Left colon (tissue), 2 donors: ENCODE measurements around the gene VWF. TPM values are rescaled to one million over a fixed set of nuclear protein-coding genes. Genes with fewer than 3 reads are reported as not detected.
"Not testable (repeated sequence)": the region's sequence is repeated elsewhere in the genome, so short reads cannot be mapped to it uniquely, and the experiment has no call there.

Source experiments
- ATAC-seq: fragments of 200-7000 bp; cut with Tn5 transposase; one replicate; pipeline ENCODE4 v1.9.1; 2020; ENCODE audit warnings: mild to moderate bottlenecking, moderate library complexity
- DNase-seq, 2 donors: peaks; one replicate each; pipeline ENCODE4 v3.0.0-alpha.2; 2020
- intact Hi-C, 2 donors: fragments of 100-400 bp; cut with DNase I in 1 of 2; cut with micrococcal nuclease in 1 of 2; formaldehyde crosslinking; loops; one replicate each; pipeline versions ENCODE4 v1.11.2 to v1.14.0; 2022; cut with DNase I, micrococcal nuclease
- total RNA-seq, 2 donors: library from RNA; stranded (reverse); fragmentation: NEBNext Ultra II Directional; extraction: Animal tissue kit (Norgen Biotek cat#: 25700); gene quantifications; one replicate each; pipeline ENCODE4 v1.2.1, GENCODE V29; 2021
- donor health status: DM: no; HTN: no; CAD: no.
- donor health status: DM: yes; HTN: yes; CAD: no.

VWF gene
- total RNA-seq, 2 donors from 2014 or later = 42.8 to 48.5 TPM

DNA sequence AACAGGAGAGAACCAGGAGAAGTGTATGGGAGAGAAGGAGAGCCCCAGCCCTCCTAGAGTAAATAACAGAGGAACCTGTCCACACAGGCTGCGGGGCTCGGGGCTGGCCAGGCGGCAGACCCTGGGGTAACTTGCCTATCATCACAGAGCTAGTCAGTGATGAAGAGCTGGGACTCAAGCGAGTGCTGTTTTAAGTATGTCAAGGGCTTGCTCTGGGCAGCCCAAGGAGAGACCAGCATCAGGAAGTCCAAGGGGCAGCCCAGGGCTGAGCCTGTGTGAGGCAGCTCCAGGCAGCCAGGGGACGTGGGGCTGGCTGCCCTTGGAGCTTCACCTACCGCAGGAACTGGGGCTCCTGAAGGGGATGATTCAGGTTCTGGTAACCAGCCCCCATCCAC lies 10.0 kb downstream of the VWF start:
- DNase-seq (no peak), ATAC-seq (no peak)
- intact Hi-C loops = no loop called here

DNA sequence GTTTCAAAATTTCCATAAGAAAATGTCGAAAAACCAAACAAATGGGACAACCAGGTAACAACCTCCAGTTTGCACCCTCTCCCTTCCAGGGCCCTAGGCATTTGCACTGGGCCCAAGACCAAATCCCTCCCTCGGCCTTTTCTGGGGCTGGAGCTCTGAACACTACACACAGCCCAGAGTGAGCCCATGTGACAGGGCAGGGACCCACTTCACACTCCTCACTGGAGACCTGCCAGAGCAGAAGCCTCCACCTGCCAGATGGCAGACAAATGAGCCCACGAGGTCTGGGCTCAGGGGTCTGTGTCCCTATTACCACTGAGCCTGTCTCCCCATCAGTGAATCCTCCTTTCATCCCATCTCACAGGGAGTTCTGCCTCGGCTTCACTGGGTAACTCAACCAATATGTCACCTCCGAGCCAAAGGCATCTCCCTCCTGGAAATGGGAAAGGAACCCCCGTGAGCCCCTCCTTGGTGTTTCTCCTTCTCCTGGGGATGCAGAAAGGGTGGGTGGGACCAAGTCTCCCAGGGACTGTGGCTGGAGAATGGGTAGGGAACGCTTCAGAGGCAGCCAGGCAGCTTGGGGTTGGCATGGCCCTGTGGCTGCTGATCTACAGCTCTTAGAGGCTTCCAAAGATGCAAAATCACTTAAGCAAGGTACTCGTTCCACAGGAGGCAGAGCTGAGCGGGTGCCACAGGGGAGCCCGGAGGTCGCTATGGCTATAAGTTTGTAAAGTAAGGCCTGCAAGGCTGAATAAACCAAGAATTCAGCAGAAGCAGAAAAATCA lies 10.6 kb downstream of the VWF start:
- ATAC-seq (no peak), DNase-seq (no peak)
- intact Hi-C loops = no loop called here

DNA sequence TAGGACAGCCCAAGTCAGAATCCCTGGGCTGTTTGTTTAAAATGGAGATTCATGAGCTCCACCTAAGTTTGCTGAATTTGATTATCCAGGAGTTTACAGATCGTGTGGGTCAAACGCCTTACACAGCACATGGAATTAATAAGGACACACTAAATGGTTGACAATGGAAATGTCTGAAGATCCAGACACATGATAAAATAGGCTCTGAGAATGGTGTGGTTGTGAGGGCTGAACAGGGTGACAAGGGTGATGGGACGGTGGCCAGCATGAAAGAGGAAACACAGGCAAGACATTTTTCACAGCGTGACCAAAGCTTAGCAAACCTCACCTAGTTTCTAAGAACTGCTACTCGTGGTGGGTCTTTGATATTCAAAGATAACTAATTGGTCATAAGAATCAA lies 12.5 kb downstream of the VWF start:
- ATAC-seq (no peak), DNase-seq (no peak)
- intact Hi-C loops = no loop called here

DNA sequence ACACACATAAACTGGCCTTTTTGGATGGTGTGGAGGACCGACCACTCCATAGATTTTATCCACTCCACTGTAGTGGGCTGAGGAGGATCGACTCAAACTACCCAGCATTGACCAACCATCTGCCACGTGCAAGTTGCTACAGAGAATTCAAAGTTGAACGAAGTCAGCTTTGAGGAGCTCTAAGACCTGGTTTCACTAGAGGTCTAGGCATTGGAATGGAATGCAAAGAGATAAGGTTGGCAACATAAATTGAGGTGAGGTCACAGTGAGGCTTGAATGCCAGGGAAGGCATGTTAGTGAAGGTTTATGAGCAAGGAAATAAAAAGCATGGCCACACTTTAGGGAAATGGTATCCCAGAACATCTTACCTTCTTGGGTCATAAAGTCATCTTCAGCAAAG lies 14.5 kb downstream of the VWF start:
- intact Hi-C loops = no loop called here
- ATAC-seq (no peak), DNase-seq (no peak)

DNA sequence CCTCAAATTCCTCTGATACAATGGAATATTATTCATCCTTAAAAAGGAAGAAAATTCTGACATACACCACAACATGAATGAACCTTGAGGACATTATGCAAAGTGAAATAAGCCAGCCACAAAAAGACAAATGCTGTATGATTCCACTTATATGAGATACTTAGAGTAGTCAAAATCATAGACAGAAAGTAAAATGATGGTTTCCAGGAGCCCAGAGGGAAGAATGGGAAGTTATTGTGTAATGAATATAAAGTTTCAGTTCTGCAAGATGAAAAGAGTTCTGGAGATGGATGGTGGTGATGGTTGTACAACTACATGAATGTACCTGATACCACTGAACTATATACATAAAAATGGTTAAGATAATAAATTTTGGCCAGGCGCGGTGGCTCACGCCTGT lies 18.3 kb downstream of the VWF start:
- ATAC-seq = no peak
- intact Hi-C loops = no loop called here
- DNase-seq = no peak

DNA sequence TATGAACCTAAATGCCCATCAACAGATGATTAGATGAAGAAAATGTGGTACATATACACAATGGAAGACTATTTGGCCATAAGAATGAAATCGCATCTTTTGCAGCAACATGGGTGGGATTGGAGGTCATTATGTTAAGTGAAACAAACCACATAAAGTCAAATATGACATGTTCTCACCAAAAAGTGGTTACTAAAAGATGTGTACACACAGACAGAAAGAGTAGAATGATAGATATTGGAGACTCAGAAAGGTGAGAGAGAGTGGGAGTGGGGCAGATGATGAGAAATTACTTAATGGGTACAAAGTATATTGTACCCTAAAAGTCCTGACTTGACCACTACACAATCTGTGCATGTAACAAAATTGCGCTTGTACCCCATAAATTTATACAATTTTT lies 19.6 kb downstream of the VWF start:
- no peak for DNase-seq
- no peak for ATAC-seq
- intact Hi-C loops = no loop called here

DNA sequence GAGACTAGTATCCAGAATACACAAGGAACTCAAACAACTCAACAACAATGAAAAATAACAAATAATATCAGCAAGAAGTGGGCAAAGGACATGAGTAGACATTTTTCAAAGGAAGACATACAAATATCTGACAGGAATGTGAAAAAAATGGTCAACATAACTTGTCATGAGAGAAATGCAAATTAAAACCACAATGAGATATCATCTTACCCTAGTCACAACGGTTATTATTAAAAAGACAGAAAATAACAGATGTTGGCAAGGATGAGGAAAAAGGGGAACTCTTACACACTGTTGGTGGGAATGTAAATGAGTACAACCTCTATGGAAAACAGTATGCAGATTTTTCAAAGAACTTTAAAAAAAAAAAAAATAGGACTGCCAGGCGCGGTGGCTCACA lies 20.4 kb downstream of the VWF start:
- no peak for ATAC-seq
- intact Hi-C loops = no loop called here
- no peak for DNase-seq

DNA sequence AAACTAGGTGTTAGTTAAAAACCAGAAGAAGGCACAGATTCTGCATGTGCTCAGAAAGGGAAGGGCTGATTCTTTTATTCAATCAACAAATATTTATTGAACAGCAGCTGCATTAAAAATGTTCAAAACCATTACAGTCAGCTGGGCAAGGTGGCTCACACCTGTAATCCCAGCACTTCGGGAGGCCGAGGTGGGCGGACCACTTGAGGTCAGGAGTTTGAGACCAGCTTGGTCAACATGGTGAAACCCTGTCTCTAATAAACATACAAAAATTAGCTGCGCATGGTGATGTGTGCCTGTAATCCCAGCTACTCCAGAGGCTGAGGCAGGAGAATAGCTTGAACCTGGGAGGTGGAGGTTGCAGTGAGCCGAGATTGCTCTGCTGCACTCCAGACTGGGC lies 22.4 kb downstream of the VWF start:
- intact Hi-C loops, DNase-seq, ATAC-seq: not testable (repeated sequence)

DNA sequence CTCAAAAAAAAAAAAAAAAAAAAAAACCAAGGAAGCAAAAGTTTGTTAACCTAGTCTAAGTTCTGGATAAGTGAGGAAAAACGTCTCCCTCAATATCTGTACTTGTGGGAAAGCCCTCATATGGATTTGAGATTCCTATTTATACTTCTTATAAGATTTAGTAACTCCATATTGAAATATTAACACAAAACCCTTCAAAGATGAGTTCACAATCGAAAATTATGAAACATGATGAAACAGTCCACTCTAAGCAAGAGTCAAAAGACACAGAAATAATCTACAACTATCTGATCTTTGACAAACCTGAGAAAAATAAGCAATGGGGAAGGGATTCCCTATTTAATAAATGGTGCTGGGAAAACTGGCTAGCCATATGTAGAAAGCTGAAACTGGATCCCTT lies 25.2 kb downstream of the VWF start:
- intact Hi-C loops = no loop called here
- ATAC-seq (no peak), DNase-seq (no peak)

DNA sequence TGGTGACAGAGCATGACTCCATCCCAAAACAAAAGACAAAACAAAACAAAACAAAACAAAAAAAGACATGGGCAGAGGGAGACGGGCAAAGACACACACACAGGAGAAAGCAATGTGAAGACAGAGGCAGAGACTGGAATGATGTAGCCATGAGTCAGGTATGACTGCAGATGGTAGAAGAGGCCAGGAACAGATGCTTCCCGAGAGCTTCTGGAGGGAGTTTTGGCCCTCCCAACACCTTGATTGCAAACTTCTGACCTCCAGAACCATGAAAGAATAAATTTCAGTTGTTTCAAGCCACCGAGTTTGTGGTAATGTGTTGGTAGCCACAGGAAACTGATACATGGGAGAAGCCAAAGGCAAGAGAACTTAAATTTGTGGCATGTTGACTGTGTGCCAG lies 27.1 kb downstream of the VWF start:
- intact Hi-C loops = no loop called here
- no peak for ATAC-seq
- DNase-seq = no peak

DNA sequence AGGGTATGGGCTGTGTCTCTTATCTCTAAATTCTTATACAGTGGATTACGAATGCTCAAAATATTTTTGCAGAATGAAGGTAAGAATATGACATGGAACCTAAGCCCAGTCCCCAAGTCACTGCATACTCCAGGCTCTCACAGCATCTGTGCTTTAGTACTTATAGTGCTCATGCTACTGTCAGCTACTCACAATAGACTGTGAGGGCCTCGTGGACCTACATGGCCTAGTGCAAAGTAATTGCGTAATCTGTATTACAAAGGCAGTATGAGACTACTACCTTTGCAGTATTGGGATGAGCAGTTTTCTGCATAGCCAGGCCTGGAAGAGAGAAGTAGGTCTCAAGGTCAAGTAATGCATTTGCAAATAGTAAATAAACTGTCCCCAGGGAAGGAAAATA lies 27.9 kb downstream of the VWF start:
- ATAC-seq = no peak
- DNase-seq = no peak
- intact Hi-C loops = no loop called here

DNA sequence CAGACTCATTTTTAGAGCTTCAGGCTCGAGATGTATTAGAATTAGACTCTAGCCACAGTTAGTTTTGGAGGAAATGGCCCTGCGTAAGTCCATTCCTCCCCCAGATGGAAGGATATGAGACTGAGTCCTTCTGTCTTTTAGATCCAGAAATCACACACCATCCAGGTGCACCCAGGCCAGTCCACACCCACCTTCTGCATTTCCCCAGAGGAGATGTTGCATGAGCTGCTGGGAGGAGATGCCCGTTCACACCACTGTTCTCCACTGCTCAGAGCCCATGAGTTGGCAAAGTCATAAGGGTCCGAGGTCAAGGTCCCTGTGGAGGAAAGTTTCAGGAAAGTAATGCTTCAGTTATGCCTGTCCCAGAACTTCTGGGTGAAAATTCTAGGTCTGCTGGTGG lies 29.2 kb downstream of the VWF start:
- DNase-seq (no peak), ATAC-seq (no peak)
- intact Hi-C loops = no loop called here

DNA sequence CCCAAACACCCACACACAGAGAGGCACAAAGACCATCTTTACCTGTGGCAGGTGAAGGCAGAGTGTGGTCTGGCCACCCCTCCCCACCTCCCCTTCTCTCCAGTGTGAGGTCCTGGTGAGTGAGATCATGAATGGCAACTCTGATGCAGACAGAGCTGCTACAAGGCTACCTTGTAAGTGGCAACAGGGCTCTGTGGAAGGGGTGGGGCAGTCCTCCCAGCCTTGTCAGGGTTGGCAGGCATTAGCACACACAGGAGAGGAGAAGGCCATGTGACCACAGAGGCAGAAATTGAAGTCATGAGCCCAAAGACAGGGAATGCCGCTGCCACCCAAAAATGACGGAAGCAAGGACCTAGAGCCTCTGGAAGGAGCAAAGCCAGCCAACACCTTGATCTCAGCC lies 30.7 kb downstream of the VWF start:
- DNase-seq = no peak
- intact Hi-C loops = no loop called here
- ATAC-seq = peak; percentile 42

DNA sequence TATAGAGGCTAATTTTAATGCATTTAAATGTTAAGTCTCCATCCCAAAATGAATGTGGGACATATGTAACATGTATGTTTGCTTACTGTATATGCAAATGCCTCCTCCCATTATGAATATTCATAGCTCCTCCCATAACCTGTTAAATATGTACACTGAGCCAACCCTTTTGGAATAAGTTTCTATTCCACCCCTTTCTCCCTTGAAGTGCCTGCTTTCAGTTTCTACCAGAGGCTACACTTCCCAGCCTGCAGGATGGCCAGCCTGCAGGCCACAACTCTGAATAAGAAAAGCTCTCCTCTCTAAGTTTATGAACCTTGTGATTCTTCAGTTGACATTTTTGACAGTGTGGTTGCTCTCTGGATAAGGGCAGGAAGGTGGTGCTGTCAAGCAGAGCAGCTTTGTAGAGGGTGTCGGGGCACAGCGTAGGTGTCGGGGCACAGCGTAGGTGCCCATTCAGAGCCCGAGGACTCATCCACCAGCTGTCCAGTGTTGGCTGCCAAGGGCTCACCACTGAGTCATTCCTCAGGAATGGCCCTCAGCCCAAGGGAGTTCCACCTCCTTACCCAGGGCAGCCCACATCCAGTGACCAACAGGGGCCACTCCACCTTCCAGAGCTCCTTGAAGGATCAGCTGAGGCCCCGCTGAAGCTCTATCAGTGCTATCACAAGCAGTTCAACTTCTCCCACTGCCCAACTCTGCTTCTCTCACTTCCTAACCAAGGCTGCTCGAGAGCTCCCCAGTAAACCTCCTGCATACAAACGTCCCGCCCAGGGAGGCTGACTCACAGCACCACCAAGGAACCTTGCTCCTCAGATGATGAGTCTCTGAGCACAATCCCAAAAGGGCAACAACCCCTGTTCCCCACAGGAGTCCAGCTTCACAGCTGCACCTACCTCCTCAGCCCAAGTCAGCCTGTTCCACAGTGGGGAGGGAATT lies 31.4 kb downstream of the VWF start:
- DNase-seq = no peak
- peak; percentile 70 for ATAC-seq
- intact Hi-C loops = no loop called here

DNA sequence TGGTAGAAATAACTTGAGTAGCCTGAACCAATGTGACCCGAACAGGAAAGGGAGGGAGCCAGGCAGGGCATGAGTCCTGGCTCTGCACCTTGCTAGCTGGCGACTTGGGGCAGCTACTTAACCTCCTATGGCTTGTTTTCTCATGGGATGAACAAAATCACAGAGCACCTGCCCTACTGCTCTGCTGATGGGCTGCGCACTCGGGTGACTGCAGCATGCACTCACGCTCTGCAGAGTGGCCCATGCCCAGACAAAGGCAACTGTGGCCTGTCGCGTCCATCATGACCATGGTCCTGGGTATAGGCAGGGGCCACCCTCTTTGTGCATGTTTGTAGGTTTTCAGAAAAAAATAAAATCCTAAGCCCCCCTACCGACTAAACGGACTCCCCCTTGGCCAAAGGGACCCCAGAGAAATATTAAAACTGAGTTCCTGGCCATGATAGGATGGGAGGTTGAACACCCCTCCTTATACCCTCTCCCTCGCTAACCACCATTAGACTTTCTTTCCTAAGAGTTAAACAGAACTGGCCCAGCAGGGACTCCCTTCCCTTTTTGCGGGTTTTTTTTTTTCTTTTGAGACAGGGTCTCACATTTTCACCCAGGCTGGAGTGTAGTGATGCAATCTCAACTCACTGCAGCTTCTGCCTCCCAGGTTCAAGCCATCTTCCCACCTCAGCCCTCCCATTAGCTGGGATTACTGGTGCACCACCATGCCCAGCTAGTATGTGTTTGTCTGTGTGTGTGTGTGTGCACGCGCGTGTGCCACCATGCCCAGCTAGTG lies 32.5 kb downstream of the VWF start:
- ATAC-seq = no peak
- intact Hi-C loops = no loop called here
- DNase-seq = no peak

DNA sequence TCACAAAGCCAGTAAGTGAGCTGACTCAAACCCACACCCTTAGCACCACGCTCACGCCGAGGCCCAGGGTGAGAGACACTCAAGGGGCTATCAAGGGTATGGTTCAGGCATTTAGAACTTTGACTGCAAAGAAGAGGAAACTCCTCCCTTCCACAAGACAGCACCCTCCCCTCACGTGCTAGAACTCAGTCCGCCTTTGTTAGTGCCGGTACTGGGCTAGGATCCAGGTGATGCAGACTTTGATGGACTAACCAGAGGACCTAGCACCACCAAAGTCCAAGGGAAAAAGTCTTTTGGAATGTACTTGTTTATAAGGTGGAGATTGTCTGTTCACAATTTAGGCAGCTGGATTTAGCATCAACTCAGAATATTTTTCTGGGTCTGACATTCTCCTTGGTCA lies 33.7 kb downstream of the VWF start:
- DNase-seq (no peak), ATAC-seq (peak; percentile 16)
- intact Hi-C loops = no loop called here

DNA sequence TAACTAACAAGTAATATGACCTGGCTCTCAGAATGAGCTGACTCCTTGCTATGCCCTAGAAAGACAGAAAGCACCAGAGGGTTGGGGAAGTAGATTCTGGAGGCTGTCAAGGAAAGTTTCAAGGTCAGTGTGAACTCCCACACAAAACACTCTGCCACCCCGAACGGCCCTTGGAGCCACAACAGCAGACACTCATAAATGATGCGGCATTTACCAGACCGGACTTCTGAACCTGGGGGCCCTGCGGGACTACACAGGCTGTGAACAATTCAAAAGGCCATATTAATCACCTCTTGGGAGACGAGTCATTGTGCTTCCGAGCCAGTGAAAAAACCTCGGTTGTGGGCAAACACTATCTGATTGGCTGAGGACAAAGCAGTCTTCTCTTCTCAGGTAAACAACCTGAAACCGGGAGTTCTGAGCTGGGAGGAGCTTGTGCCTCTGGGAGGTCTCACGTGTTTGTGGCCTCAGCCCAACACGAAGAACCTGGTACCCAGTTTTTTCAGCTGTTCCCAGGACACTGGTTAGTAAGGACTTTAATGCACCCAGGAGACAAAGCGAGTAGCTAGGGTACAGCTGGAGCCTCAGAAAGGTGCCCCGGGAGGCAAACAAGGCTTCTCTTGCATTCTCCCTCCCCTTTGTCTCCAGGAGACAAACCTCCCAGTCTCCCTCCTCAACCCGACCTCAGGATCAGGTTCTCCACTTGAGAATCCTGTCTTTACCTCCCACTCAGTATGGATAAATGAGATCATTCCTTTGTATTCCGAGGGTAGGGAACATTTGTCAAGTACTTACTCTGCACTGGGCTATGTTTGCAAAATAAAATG lies 35.3 kb downstream of the VWF start:
- intact Hi-C loops = no loop called here
- peak; percentile 54 for ATAC-seq
- no peak for DNase-seq

DNA sequence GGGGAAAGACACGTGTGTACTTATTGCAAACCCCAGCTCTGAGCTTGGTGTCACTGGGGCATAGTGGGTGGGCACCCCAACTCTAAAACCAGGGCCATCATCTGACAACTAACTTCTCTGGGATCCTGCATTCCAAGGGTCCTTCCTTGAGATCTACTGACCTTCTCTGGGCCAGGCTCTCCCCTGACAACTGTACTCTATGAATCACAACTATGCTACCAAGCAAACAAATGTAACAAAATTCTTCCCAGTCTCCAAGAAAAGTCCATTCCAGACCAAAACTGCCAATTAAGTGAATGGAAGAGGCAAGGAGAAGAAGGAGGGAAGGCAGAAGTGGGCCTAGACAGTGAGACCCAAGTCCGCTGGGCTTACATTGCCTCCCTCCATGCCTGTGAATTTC lies 38.2 kb downstream of the VWF start:
- intact Hi-C loops = no loop called here
- ATAC-seq = no peak
- DNase-seq = no peak

DNA sequence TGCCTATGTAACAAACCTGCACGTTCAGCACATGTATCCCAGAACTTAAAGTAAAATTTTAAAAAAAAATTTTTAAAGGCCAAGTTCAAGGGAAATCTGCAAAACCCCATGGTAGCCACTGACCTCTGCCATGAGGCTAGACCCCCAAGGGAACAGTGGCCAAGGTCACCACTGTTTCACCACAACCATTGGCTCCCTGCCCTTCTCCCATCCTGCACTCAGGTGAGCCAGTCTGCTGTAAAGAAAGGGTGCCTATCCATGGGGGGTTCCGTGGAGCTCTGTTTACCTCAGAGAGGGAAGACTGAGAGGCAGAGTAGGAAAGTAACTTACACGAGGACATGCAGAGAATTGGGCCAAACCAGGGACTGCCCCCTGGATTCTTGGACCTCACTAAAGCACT lies 38.6 kb downstream of the VWF start:
- ATAC-seq (no peak), DNase-seq (no peak)
- intact Hi-C loops = no loop called here
